Measurements from ENCODE around the gene LRRC7.

The LRRC7 gene

GRCh38 chr1:70103770-70104169 lies 536.0 kb downstream of the LRRC7 start:
- no peak overlapping the region for H3K9ac ChIP-seq (ENCODE audit: low read depth, low read length)
- H3K9me3 ChIP-seq (ENCODE audit: control insufficient read depth, insufficient read depth, low read length), result no peaks in the 10 kb centered on the region
- no peaks in the 10 kb centered on the region for H3K36me3 ChIP-seq (ENCODE audit: insufficient read depth, low read length)
- H3K4me1 ChIP-seq (ENCODE audit: insufficient read depth, low read length), result no peaks in the 10 kb centered on the region

DNA sequence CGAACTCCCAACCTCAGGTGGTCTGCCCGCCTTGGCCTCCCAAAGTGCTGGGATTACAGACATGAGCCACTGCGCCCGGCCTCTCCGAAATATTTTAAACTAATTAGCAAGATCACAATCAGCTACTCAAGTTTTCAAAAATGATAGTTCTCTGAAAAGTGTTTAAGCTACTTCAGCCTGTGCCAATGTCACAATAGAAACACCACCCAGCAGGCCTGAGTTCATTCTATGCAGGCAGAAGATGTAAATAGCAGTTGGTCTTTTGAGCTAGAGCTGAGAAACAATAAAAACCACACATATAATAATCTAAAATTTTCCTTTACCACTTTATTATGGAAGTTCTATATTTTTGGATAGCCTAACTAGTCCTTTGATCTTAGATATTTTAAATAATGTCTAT lies 541.5 kb downstream of the LRRC7 start:
- H3K9me3 ChIP-seq (ENCODE audit: control insufficient read depth, insufficient read depth, low read length), result no peaks in the 10 kb centered on the region
- no peaks in the 10 kb centered on the region for H3K4me1 ChIP-seq (ENCODE audit: insufficient read depth, low read length)
- H3K36me3 ChIP-seq (ENCODE audit: insufficient read depth, low read length), result no peaks in the 10 kb centered on the region
- H3K9ac ChIP-seq (ENCODE audit: low read depth, low read length), result no peak overlapping the region

DNA sequence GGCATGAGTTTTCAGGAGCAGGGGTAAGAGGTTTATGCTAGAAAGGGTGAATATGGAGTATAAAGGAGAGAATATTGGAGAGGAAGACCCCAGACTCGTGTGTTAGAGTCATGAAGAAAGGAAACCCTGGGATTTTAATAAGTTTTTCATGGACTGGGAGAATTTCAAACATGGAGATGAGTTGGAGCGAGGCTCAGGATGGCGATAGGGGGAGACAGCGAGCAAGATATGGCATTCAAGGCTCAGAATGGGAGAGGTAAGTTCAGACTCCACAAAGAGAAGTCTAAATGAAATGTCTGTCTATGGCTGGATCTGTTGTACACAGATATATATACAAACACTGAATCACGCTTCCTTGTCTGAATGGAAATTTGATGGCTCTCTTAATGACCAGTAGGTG lies 545.1 kb downstream of the LRRC7 start:
- Histone ChIP-seq H3K36me3 (ENCODE audit: insufficient read depth, low read length) (no peaks in the 10 kb centered on the region), H3K9ac (ENCODE audit: low read depth, low read length) (no peak overlapping the region), H3K4me1 (ENCODE audit: insufficient read depth, low read length) (no peaks in the 10 kb centered on the region), H3K9me3 (ENCODE audit: control insufficient read depth, insufficient read depth, low read length) (no peaks in the 10 kb centered on the region)

DNA sequence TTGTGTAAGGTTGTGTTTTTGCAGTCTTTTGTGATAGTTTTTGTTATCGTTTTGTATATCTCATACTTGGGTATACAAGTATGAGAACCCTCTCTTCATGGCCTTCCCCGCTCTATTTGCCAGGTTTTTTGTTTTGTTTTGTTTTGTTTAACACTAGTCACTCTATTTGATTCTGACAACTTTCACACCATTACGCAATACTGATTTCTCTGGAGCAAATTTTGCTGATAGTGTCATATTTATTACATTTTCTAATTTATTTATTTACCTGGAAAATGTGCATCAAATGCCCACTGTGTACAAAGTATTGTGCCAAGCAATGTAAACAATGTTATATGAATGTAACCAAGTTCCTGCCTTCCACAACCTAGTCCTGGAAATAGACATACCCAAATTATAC lies 547.6 kb downstream of the LRRC7 start:
- no peaks in the 10 kb centered on the region for H3K4me1 ChIP-seq (ENCODE audit: insufficient read depth, low read length)
- H3K36me3 ChIP-seq (ENCODE audit: insufficient read depth, low read length), result no peaks in the 10 kb centered on the region
- H3K9me3 ChIP-seq (ENCODE audit: control insufficient read depth, insufficient read depth, low read length), result no peaks in the 10 kb centered on the region
- H3K9ac ChIP-seq (ENCODE audit: low read depth, low read length), result no peak overlapping the region

GRCh38 chr1:70117046-70117445 lies 549.3 kb downstream of the LRRC7 start:
- Histone ChIP-seq H3K9ac (ENCODE audit: low read depth, low read length) (no peak overlapping the region), H3K9me3 (ENCODE audit: control insufficient read depth, insufficient read depth, low read length) (no peaks in the 10 kb centered on the region), H3K36me3 (ENCODE audit: insufficient read depth, low read length) (no peaks in the 10 kb centered on the region), H3K4me1 (ENCODE audit: insufficient read depth, low read length) (no peaks in the 10 kb centered on the region)

DNA sequence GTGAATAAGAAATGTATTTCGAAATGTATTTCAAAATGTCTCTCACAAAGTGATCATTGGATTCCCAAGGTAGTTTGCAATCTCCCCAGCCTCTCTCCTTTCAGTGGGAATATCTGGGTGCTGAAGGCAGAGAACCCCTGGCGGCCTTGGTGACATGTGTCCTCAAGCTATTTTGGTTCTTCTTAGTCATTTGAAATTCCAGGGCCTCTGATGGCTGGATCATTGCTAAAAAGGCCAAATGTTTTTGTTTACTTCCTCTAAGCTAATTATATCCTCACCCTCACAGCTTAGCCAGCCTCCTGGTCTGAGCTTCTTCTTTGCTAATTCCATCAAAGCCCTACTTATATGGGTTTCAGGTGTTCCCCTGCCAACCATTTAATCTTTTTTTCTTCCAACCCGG lies 566.4 kb downstream of the LRRC7 start:
- Histone ChIP-seq H3K36me3 (ENCODE audit: insufficient read depth, low read length) (no peaks in the 10 kb centered on the region), H3K9me3 (ENCODE audit: control insufficient read depth, insufficient read depth, low read length) (no peaks in the 10 kb centered on the region), H3K4me1 (ENCODE audit: insufficient read depth, low read length) (peaks cover 7% of the 10 kb centered on the region; the same call in 1 of the 2 replicates), H3K9ac (ENCODE audit: low read depth, low read length) (no peak overlapping the region)

GRCh38 chr1:70140343-70140742 lies 572.6 kb downstream of the LRRC7 start:
- Histone ChIP-seq H3K9me3 (ENCODE audit: control insufficient read depth, insufficient read depth, low read length) (no peaks in the 10 kb centered on the region), H3K36me3 (ENCODE audit: insufficient read depth, low read length) (no peaks in the 10 kb centered on the region), H3K4me1 (ENCODE audit: insufficient read depth, low read length) (peaks cover 6% of the 10 kb centered on the region; the same call in 1 of the 2 replicates), H3K9ac (ENCODE audit: low read depth, low read length) (no peak overlapping the region)

DNA sequence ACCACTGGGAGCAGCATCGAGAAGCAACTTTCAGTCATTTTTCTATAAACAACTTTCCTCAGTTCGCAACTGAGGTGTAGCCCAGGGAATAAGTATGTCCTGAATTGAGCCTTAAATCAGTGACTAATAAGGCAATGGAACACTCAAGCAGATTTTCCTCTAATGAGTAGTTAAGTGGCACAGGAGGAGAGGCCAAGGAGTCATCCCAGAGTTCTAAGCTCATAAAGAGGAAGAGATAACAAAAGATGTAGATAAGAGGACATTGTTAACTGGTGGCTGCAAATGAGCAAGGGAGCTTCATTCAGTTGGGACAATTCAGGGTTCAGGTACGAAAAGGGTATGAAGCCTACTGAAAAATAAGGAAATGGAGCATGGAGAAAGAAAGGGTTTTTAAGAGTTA lies 573.2 kb downstream of the LRRC7 start:
- Histone ChIP-seq H3K9me3 (ENCODE audit: control insufficient read depth, insufficient read depth, low read length) (no peaks in the 10 kb centered on the region), H3K4me1 (ENCODE audit: insufficient read depth, low read length) (peaks cover 6% of the 10 kb centered on the region; the same call in 1 of the 2 replicates), H3K9ac (ENCODE audit: low read depth, low read length) (no peak overlapping the region), H3K36me3 (ENCODE audit: insufficient read depth, low read length) (no peaks in the 10 kb centered on the region)

- Histone ChIP-seq H3K36me3 (ENCODE audit: insufficient read depth, low read length) (no peaks in the 10 kb centered on the region), H3K9me3 (ENCODE audit: control insufficient read depth, insufficient read depth, low read length) (no peaks in the 10 kb centered on the region), H3K9ac (ENCODE audit: low read depth, low read length) (no peak overlapping the region), H3K4me1 (ENCODE audit: insufficient read depth, low read length) (peaks cover 6% of the 10 kb centered on the region; the same call in 1 of the 2 replicates)
Observed at GRCh38 chr1:70142075-70142474, 574.4 kb downstream of the LRRC7 start.

- H3K9me3 ChIP-seq (ENCODE audit: control insufficient read depth, insufficient read depth, low read length), result no peaks in the 10 kb centered on the region
- peaks cover 6% of the 10 kb centered on the region; the same call in 1 of the 2 replicates for H3K4me1 ChIP-seq (ENCODE audit: insufficient read depth, low read length)
- no peaks in the 10 kb centered on the region for H3K36me3 ChIP-seq (ENCODE audit: insufficient read depth, low read length)
- H3K9ac ChIP-seq (ENCODE audit: low read depth, low read length), result no peak overlapping the region
Observed at GRCh38 chr1:70143048-70143659, 575.4 kb downstream of the LRRC7 start.

GRCh38 chr1:70146488-70146887 lies 578.8 kb downstream of the LRRC7 start:
- Histone ChIP-seq H3K4me1 (ENCODE audit: insufficient read depth, low read length) (no peaks in the 10 kb centered on the region), H3K9ac (ENCODE audit: low read depth, low read length) (no peak overlapping the region), H3K9me3 (ENCODE audit: control insufficient read depth, insufficient read depth, low read length) (no peaks in the 10 kb centered on the region), H3K36me3 (ENCODE audit: insufficient read depth, low read length) (peaks cover 5% of the 10 kb centered on the region; the same call in 1 of the 2 replicates)

DNA sequence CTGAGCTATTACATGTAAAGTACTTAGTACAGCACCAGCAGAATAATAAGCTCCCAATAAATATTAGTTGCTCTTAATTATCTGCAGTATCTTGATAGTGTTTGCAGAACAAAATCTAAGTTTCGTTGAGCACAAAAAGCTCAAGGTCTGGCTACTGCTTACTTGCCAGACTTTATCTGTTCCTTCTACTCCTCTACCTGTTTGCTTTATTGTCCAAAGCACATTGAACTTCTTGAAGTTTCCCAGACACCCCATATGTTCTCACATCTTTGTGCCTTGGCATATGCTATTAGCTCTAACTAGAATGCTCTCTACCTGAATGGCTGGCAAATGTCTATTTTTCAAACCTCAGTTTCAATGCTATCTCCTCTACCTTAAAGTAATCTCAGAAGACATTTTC lies 582.7 kb downstream of the LRRC7 start:
- peaks cover 5% of the 10 kb centered on the region; the same call in 1 of the 2 replicates for H3K36me3 ChIP-seq (ENCODE audit: insufficient read depth, low read length)
- H3K4me1 ChIP-seq (ENCODE audit: insufficient read depth, low read length), result no peaks in the 10 kb centered on the region
- H3K9ac ChIP-seq (ENCODE audit: low read depth, low read length), result no peak overlapping the region
- no peaks in the 10 kb centered on the region for H3K9me3 ChIP-seq (ENCODE audit: control insufficient read depth, insufficient read depth, low read length)

GRCh38 chr1:70153739-70154138 lies 586.0 kb downstream of the LRRC7 start:
- Histone ChIP-seq H3K36me3 (ENCODE audit: insufficient read depth, low read length) (peaks cover 5% of the 10 kb centered on the region; the same call in 1 of the 2 replicates), H3K4me1 (ENCODE audit: insufficient read depth, low read length) (no peaks in the 10 kb centered on the region), H3K9me3 (ENCODE audit: control insufficient read depth, insufficient read depth, low read length) (no peaks in the 10 kb centered on the region), H3K9ac (ENCODE audit: low read depth, low read length) (no peak overlapping the region)

DNA sequence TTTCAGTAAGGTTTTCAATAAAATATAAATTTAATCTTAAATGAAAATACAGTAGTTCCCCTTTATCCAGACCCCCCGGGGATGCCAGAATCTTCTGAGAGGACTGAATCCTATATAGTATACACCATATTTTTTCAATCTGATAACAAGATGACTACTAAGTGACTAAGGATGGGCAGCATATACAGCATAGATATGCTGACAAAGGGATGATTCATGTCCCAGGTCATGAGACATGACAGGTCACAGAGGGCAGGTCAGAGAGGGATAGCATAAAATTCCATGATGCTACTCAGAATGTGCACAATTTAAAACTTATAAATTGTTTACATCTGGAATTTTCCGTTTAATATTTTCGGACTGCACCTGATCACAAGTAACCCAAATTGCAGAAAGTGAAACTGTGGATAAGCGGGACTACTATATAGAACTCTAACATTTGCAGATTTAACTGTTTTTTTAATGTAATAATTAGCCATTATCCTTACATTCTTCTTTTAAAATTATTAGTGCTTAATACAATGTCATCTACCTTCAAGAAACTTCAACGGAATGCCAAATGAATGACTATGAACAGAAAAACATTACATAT lies 588.9 kb downstream of the LRRC7 start:
- no peaks in the 10 kb centered on the region for H3K36me3 ChIP-seq (ENCODE audit: insufficient read depth, low read length)
- no peak overlapping the region for H3K9ac ChIP-seq (ENCODE audit: low read depth, low read length)
- no peaks in the 10 kb centered on the region for H3K9me3 ChIP-seq (ENCODE audit: control insufficient read depth, insufficient read depth, low read length)
- H3K4me1 ChIP-seq (ENCODE audit: insufficient read depth, low read length), result no peaks in the 10 kb centered on the region

DNA sequence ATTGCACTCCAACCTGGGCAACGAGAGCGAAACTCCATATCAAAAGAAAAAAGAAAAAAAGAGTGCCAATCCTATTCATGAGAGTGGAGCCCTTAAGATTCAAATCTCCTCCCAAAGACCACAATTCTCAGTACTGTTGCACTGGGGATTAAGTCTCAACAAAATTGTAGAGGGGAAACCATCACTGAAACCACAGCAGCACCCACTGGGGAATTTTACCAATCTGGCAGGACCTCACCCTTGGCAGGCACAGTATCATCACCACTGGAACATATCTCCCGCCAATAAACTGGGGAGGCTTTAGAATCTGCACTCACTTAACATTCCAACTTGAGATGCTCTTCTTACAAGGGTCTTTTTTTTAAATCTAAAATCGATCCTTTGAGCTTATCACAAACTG lies 596.6 kb downstream of the LRRC7 start:
- Histone ChIP-seq H3K9me3 (ENCODE audit: control insufficient read depth, insufficient read depth, low read length) (no peaks in the 10 kb centered on the region), H3K4me1 (ENCODE audit: insufficient read depth, low read length) (no peaks in the 10 kb centered on the region), H3K36me3 (ENCODE audit: insufficient read depth, low read length) (no peaks in the 10 kb centered on the region), H3K9ac (ENCODE audit: low read depth, low read length) (no peak overlapping the region)
